Fibroblast of villous mesenchyme (primary cell): ENCODE measurements around the gene ERF. TPM values are rescaled to one million over a fixed set of nuclear protein-coding genes. Genes with fewer than 3 reads are reported as not detected.
A peak's percentile ranks its signal among the peaks of the same experiment; 100 is the strongest.

ENCODE experiments used
- DNase-seq: peaks from one replicate; pipeline ENCODE4 v3.0.0-alpha.2; 2010; ENCODE audit warnings: low read depth
- H3K4me3 ChIP-seq: 2 replicates; pipeline ENCODE4 v1.5.1; 2011; ENCODE audit warnings: low read depth, mild to moderate bottlenecking, low read length
- CTCF ChIP-seq: IDR thresholded peaks from 2 replicates; pipeline ENCODE4 v1.5.1; 2012; ENCODE audit warnings: low read depth, mild to moderate bottlenecking, low read length; ENCODE audit not compliant: insufficient read depth
- total RNA-seq: library from RNA; depleted of rRNA; stranded (reverse); fragments of >200 nt; gene quantifications from 2 replicates; pipeline ENCODE4 v1.2.3, GENCODE V29; 2012

ERF gene
- total RNA-seq, 1 donor = 27.6 TPM

- TF ChIP-seq CTCF = no peak
- no peak for DNase-seq
- no peak overlapping the region for H3K4me3 ChIP-seq
Observed at GRCh38 chr19:42295342-42295741, 40.4 kb upstream of the ERF start.

- H3K4me3 ChIP-seq = no peak overlapping the region
- DNase-seq = no peak
- TF ChIP-seq CTCF = no peak
Observed at GRCh38 chr19:42294471-42295137, 39.7 kb upstream of the ERF start.

GRCh38 chr19:42293948-42294347 is 39.0 kb upstream of the ERF start:
- no peak for TF ChIP-seq CTCF
- DNase-seq = no peak
- no peak overlapping the region for H3K4me3 ChIP-seq

- TF ChIP-seq CTCF = peak; percentile 6
- H3K4me3 ChIP-seq = no peak overlapping the region
- no peak for DNase-seq
Observed at GRCh38 chr19:42293540-42293939, 38.6 kb upstream of the ERF start.

GRCh38 chr19:42292963-42293362 is 38.0 kb upstream of the ERF start:
- H3K4me3 ChIP-seq = no peak overlapping the region
- no peak for TF ChIP-seq CTCF
- no peak for DNase-seq

- no peak overlapping the region for H3K4me3 ChIP-seq
- no peak for DNase-seq
- TF ChIP-seq CTCF = no peak
Observed at GRCh38 chr19:42292042-42292960, 37.4 kb upstream of the ERF start.

GRCh38 chr19:42291435-42291810 is 36.5 kb upstream of the ERF start:
- TF ChIP-seq CTCF = no peak

More at GRCh38 chr19:42291435-42291810, 36.5 kb upstream of the ERF start:
- H3K4me3 ChIP-seq = no peak overlapping the region
- no peak for DNase-seq
